GM23338 (cell line): ENCODE data around the gene CCDC134.

Source experiments
- CREB1 ChIP-seq: fragments of 250-450 bp; sonication (Bioruptor Pico); IDR thresholded peaks from 2 replicates; pipeline ENCODE4 v1.5.0; 2020; ENCODE audit warnings: low read depth, mild to moderate bottlenecking, moderate library complexity
- CTCF ChIP-seq, 2 experiments: fragments of 200-600 bp in 1 of 2; sonication (generic) in 1 of 2; conservative IDR thresholded peaks; 2 replicates each; pipeline versions ENCODE4 v1.5.1 to v1.6.1; 2016 to 2017; ENCODE audit warnings: antibody characterized with exemption in 2 of 2, low read depth in 2 of 2, mild to moderate bottlenecking in 2 of 2, moderate library complexity in 1 of 2
- EZH2 ChIP-seq: fragments of 200-600 bp; sonication (generic); IDR thresholded peaks from one replicate; pipeline ENCODE4 v1.8.0; 2017; ENCODE audit warnings: antibody characterized with exemption, mild to moderate bottlenecking, low read depth; ENCODE audit not compliant: unreplicated experiment
- EZH2phosphoT487 ChIP-seq: fragments of 200-600 bp; sonication (generic); IDR thresholded peaks from one replicate; pipeline ENCODE4 v1.8.1; 2018; ENCODE audit warnings: antibody characterized with exemption; ENCODE audit not compliant: unreplicated experiment
- JUNB ChIP-seq: IDR thresholded peaks from one replicate; pipeline ENCODE4 v1.6.1; 2016; ENCODE audit warnings: antibody characterized with exemption; ENCODE audit not compliant: unreplicated experiment
- NANOG ChIP-seq: IDR thresholded peaks from 2 replicates; pipeline ENCODE4 v1.6.1; 2016; ENCODE audit warnings: antibody characterized with exemption, borderline replicate concordance
- POLR2AphosphoS5 ChIP-seq: IDR thresholded peaks from 2 replicates; pipeline ENCODE4 v1.6.1; 2016; ENCODE audit warnings: antibody characterized with exemption, low read depth
- REST ChIP-seq: IDR thresholded peaks from one replicate; pipeline ENCODE4 v1.6.1; 2018; ENCODE audit warnings: antibody characterized with exemption; ENCODE audit not compliant: unreplicated experiment
- STAT1 ChIP-seq: IDR thresholded peaks from one replicate; pipeline ENCODE4 v1.6.1; 2016; ENCODE audit warnings: antibody characterized with exemption; ENCODE audit not compliant: unreplicated experiment
- ZNF114 ChIP-seq: fragments of 250-450 bp; sonication (Bioruptor Pico); IDR thresholded peaks from 2 replicates; pipeline ENCODE4 v1.5.0; 2020; ENCODE audit warnings: mild to moderate bottlenecking, moderate library complexity
- ZNF331 ChIP-seq: fragments of 250-450 bp; sonication (Bioruptor Pico); IDR thresholded peaks from 2 replicates; pipeline ENCODE4 v1.5.0; 2020; ENCODE audit warnings: low read depth, mild to moderate bottlenecking, moderate library complexity

GRCh38 chr22:41818596-41818995, 18.1 kb downstream of the CCDC134 start:
- TF ChIP-seq CTCF (conservative IDR thresholded peaks at IDR 0.05; ENCODE audit: low read depth in 2 of 2) (no peak), EZH2 (no peak), POLR2AphosphoS5 (no peak), JUNB (no peak), CREB1 (no peak), REST (no peak), ZNF331 (CRISPR knock-in tag) (no peak), NANOG (no peak), ZNF114 (no peak), EZH2phosphoT487 (no peak), STAT1 (no peak)
